Keratinocyte (primary cell): Measurements from ENCODE around the gene ANXA7. TPM values are rescaled to one million over a fixed set of nuclear protein-coding genes. Genes with fewer than 3 reads are reported as not detected.

ENCODE experiments used
- DNase-seq: peaks from one replicate; pipeline ENCODE4 v3.0.0-alpha.2; 2011; ENCODE audit warnings: low read depth, missing footprints, low spot score
- FAIRE-seq: peaks from 2 replicates; lab custom pipeline; 2011; peaks lifted over from hg19 to GRCh38; lab: Jason Lieb, UNC
- H2AFZ ChIP-seq: 2 replicates; pipeline ENCODE4 v1.6.0; 2012; ENCODE audit warnings: low read length, control low read depth, inconsistent platforms; ENCODE audit not compliant: control insufficient read depth
- H3K27ac ChIP-seq: 2 replicates; pipeline ENCODE4 v1.5.1; 2011; ENCODE audit warnings: low read length; ENCODE audit not compliant: control insufficient read depth, insufficient read depth
- H3K27me3 ChIP-seq: 3 replicates; pipeline ENCODE4 v1.6.0; 2011; ENCODE audit warnings: low read length; ENCODE audit not compliant: control insufficient read depth, insufficient read depth; ENCODE audit errors: extremely low read depth
- H3K36me3 ChIP-seq, 2 experiments: 2 replicates in 1 of 2; 3 replicates in 1 of 2; pipeline ENCODE4 v1.5.1; 2011; ENCODE audit warnings: low read length in 2 of 2, mild to moderate bottlenecking in 1 of 2; ENCODE audit not compliant: control insufficient read depth in 2 of 2, insufficient read depth in 2 of 2; ENCODE audit errors: extremely low read depth in 1 of 2
- H3K4me1 ChIP-seq: 3 replicates; pipeline ENCODE4 v1.5.1; 2011; ENCODE audit warnings: low read length; ENCODE audit not compliant: control insufficient read depth, insufficient read depth; ENCODE audit errors: extremely low read depth
- H3K4me2 ChIP-seq: 3 replicates; pipeline ENCODE4 v1.6.0; 2011; ENCODE audit warnings: low read depth, low read length; ENCODE audit not compliant: control insufficient read depth, insufficient read depth; ENCODE audit errors: extremely low read depth
- H3K4me3 ChIP-seq, 3 experiments: fragments of 200-600 bp in 1 of 3; sonication (generic) in 1 of 3; 2 replicates in 2 of 3; 3 replicates in 1 of 3; pipeline ENCODE4 v1.5.1; 2011 to 2016; ENCODE audit warnings: low read length in 3 of 3, mild to moderate bottlenecking in 3 of 3, control low read depth in 2 of 3, inconsistent platforms in 1 of 3, low read depth in 1 of 3, mixed read lengths in 1 of 3, mixed run types in 1 of 3, moderate library complexity in 1 of 3; ENCODE audit not compliant: control insufficient read depth in 2 of 3, insufficient read depth in 2 of 3; ENCODE audit errors: extremely low read depth in 1 of 3
- H3K79me2 ChIP-seq: 2 replicates; pipeline ENCODE4 v1.6.0; 2012; ENCODE audit warnings: low read length; ENCODE audit not compliant: control insufficient read depth, insufficient read depth
- H3K9ac ChIP-seq: 3 replicates; pipeline ENCODE4 v1.6.0; 2011; ENCODE audit warnings: low read length; ENCODE audit not compliant: control insufficient read depth, insufficient read depth; ENCODE audit errors: extremely low read depth
- H3K9me1 ChIP-seq: 3 replicates; pipeline ENCODE4 v1.6.0; 2011; ENCODE audit warnings: low read length; ENCODE audit not compliant: control insufficient read depth, insufficient read depth; ENCODE audit errors: extremely low read depth
- H3K9me3 ChIP-seq: 2 replicates; pipeline ENCODE4 v1.5.1; 2012; ENCODE audit warnings: low read depth, low read length; ENCODE audit not compliant: control insufficient read depth
- H4K20me1 ChIP-seq: 3 replicates; pipeline ENCODE4 v1.6.0; 2011; ENCODE audit warnings: low read length; ENCODE audit not compliant: control insufficient read depth, insufficient read depth; ENCODE audit errors: extremely low read depth
- EZH2 ChIP-seq: IDR thresholded peaks from one replicate; pipeline ENCODE4 v1.6.1; 2012; ENCODE audit warnings: inconsistent platforms, mild to moderate bottlenecking, low read length, moderate library complexity
- dilution Hi-C: fragments of 300-500 bp; cut with MboI; formaldehyde crosslinking; loops from one replicate; pipeline ENCODE4 v1.7.0; 2020; ENCODE audit warnings: low sequenced_read_pairs; ENCODE audit not compliant: extremely low pct_ligation_motif_present
- polyA plus RNA-seq, 5 experiments: library from polyadenylated mRNA; depleted of rRNA in 3 of 5; stranded (reverse) in 3 of 5; stranded (forward) in 1 of 5; unstranded in 1 of 5; fragments of >200 nt; gene quantifications; 1 replicate in 1 of 5; 2 replicates in 3 of 5; 3 replicates in 1 of 5; pipeline versions ENCODE4 v1.2.1 to v1.2.3, GENCODE V29; 2011 to 2012; ENCODE audit warnings: missing spikeins in 2 of 5, low read depth in 1 of 5, low replicate concordance in 1 of 5
- TF ChIP-seq, protein P1 (sequence below), 3 experiments: IDR thresholded peaks in 1 of 3; conservative IDR thresholded peaks in 1 of 3; optimal IDR thresholded peaks in 1 of 3; 2 replicates in 2 of 3; 3 replicates in 1 of 3; pipeline versions ENCODE3 to v1.5.1; 2011; ENCODE audit warnings: low read length in 3 of 3, mild to moderate bottlenecking in 3 of 3, moderate library complexity in 2 of 3, control low read depth in 1 of 3, inconsistent platforms in 1 of 3; ENCODE audit not compliant: insufficient read depth in 2 of 3; ENCODE audit errors: extremely low read depth in 1 of 3

Gene ANXA7
- polyA plus RNA-seq, 1 donor (not counting 4 experiments of a cell fraction or from before 2014, with no cell fraction given) = 144 TPM

DNA sequence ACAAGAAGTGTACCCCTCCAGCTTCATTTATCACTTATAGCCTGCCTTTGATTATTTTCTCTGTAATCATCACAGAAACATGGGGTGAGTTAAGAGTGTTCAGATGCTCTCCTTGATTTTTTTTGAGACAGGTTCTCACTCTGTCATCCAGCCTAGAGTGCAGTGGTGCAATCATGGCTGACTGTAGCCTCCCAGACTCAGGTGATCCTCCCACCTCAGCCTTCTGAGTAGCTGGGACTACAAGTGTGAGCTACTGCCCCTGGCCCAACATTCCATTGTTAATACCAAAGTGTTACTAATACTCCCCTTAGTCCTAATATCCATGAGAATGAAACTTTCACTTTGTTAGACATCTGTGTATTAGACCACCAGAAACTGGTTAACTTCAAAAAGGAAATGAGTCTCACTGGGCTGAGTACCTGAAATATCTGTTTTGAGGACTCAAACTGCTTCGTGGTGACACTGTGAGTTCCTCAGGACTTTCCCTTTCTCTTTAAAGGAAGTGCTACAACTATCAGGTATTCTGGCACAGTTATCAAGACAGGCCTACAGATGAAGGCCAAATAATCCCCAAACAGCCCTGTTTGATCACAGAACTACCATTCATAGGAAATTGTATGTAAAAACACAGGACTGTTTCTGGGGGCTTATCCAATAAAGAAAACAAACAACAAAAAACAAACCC lies 34.7 kb downstream of the ANXA7 start:
- peaks cover 19 to 36% of the 10 kb centered on the region in 2 experiments for H3K36me3 ChIP-seq
- H3K9ac ChIP-seq = no peak overlapping the region
- no peaks in the 10 kb centered on the region for H3K27me3 ChIP-seq
- peaks cover 12% of the 10 kb centered on the region for H3K4me1 ChIP-seq
- no peaks in the 10 kb centered on the region for H3K9me3 ChIP-seq
- H3K9me1 ChIP-seq = no peaks in the 10 kb centered on the region
- no peak for TF ChIP-seq EZH2
- TF ChIP-seq, protein P1, sequence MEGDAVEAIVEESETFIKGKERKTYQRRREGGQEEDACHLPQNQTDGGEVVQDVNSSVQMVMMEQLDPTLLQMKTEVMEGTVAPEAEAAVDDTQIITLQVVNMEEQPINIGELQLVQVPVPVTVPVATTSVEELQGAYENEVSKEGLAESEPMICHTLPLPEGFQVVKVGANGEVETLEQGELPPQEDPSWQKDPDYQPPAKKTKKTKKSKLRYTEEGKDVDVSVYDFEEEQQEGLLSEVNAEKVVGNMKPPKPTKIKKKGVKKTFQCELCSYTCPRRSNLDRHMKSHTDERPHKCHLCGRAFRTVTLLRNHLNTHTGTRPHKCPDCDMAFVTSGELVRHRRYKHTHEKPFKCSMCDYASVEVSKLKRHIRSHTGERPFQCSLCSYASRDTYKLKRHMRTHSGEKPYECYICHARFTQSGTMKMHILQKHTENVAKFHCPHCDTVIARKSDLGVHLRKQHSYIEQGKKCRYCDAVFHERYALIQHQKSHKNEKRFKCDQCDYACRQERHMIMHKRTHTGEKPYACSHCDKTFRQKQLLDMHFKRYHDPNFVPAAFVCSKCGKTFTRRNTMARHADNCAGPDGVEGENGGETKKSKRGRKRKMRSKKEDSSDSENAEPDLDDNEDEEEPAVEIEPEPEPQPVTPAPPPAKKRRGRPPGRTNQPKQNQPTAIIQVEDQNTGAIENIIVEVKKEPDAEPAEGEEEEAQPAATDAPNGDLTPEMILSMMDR (optimal IDR thresholded peaks at IDR 0.05 in 1 of 3, IDR thresholded peaks at IDR 0.05 in 1 of 3, conservative IDR thresholded peaks at IDR 0.05 in 1 of 3; ENCODE audit: extremely low read depth in 1 of 3, insufficient read depth in 2 of 3, low read length in 3 of 3) = no peak
- no peaks in the 10 kb centered on the region for H3K79me2 ChIP-seq
- no peak overlapping the region for H3K4me3 ChIP-seq
- FAIRE-seq = no peak
- H2AFZ ChIP-seq = no peak overlapping the region
- H3K27ac ChIP-seq = no peak overlapping the region
- dilution Hi-C loops = loop anchor here (25.0 kb wide), 1 partner anchor 117 kb away; the partner anchor contains the start of gene MRPS16
- DNase-seq = no peak
- no peak overlapping the region for H3K4me2 ChIP-seq
- no peaks in the 10 kb centered on the region for H4K20me1 ChIP-seq

DNA sequence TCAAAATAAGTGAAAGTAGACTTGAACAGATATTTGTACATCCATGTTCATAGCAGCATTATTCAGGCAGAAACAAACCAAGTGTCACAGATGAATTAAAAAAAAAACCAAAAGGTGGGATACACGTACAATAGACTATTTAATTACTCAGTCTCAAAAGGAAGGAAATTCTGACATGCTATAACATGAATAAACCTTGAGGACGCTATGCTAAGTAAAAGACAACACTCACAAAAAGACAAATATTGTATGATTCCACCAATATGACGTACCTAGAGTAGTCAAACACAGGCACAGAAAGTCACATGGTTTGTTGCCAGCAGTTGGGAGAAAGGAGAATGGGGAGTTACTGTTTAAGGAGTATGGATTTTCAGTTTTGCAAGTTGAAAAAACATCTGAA lies 37.2 kb downstream of the ANXA7 start:
- H3K9me3 ChIP-seq = no peaks in the 10 kb centered on the region
- DNase-seq (no peak), FAIRE-seq (peak; percentile 34)
- no peaks in the 10 kb centered on the region for H3K9me1 ChIP-seq
- H3K79me2 ChIP-seq = no peaks in the 10 kb centered on the region
- no peak overlapping the region for H3K4me3 ChIP-seq
- no peak overlapping the region for H3K9ac ChIP-seq
- H4K20me1 ChIP-seq = no peaks in the 10 kb centered on the region
- dilution Hi-C loops = loop anchor here (25.0 kb wide), 1 partner anchor 114 kb away; the partner anchor contains the start of gene MRPS16
- H3K27me3 ChIP-seq = no peaks in the 10 kb centered on the region
- TF ChIP-seq EZH2 = no peak
- TF ChIP-seq, protein P1 (optimal IDR thresholded peaks at IDR 0.05 in 1 of 3, IDR thresholded peaks at IDR 0.05 in 1 of 3, conservative IDR thresholded peaks at IDR 0.05 in 1 of 3; ENCODE audit: extremely low read depth in 1 of 3, insufficient read depth in 2 of 3, low read length in 3 of 3) = no peak
- H3K27ac ChIP-seq = no peak overlapping the region
- H3K4me1 ChIP-seq = peaks cover 12% of the 10 kb centered on the region
- H3K36me3 ChIP-seq = peaks cover 15 to 25% of the 10 kb centered on the region in 2 experiments
- H2AFZ ChIP-seq = no peak overlapping the region
- no peak overlapping the region for H3K4me2 ChIP-seq
